Measurements from ENCODE around the gene RMC1.

DNA sequence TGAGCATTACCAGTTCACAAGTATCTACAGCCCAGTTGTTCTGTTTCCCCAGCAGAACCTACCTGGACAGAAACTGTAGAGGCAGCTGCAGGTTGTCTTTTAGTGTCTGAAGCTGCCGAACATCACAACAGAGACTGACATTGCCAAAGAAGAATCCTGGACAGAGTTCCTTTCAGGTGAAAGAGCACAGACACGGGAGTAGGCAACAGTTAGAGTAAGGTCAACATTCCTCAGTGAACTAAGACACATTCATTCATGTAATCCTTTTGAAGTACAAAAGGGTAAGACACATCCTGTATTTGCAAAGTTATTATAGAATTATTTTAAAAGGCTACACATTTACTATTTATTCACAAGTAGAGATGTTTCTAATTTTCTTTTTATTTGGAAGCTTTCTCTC, 68.7 kb downstream of the RMC1 start:
- TF ChIP-seq, protein P1, sequence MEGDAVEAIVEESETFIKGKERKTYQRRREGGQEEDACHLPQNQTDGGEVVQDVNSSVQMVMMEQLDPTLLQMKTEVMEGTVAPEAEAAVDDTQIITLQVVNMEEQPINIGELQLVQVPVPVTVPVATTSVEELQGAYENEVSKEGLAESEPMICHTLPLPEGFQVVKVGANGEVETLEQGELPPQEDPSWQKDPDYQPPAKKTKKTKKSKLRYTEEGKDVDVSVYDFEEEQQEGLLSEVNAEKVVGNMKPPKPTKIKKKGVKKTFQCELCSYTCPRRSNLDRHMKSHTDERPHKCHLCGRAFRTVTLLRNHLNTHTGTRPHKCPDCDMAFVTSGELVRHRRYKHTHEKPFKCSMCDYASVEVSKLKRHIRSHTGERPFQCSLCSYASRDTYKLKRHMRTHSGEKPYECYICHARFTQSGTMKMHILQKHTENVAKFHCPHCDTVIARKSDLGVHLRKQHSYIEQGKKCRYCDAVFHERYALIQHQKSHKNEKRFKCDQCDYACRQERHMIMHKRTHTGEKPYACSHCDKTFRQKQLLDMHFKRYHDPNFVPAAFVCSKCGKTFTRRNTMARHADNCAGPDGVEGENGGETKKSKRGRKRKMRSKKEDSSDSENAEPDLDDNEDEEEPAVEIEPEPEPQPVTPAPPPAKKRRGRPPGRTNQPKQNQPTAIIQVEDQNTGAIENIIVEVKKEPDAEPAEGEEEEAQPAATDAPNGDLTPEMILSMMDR (IDR thresholded peaks at IDR 0.05) = no peak
- TF ChIP-seq POLR2A (IDR thresholded peaks at IDR 0.05) = no peak
- no peak for TF ChIP-seq POLR2AphosphoS5 (IDR thresholded peaks at IDR 0.05)
